Spinal cord (tissue), 10 donors: ENCODE results near the gene TMEM98. TPM values are rescaled to one million over a fixed set of nuclear protein-coding genes. Genes with fewer than 3 reads are reported as not detected.

Experiments used
- DNase-seq, 6 donors: peaks; one replicate each; pipeline versions ENCODE4 v3.0.0 to v3.0.0-alpha.2; 2013 to 2015; ENCODE audit warnings: low spot score in 6 of 6, low read depth in 4 of 6
- H3K27ac ChIP-seq: one replicate; pipeline ENCODE4 v1.5.1; 2013; ENCODE audit warnings: low read depth, low read length, control low read depth
- H3K27me3 ChIP-seq: one replicate; pipeline ENCODE4 v1.6.1; 2013; ENCODE audit warnings: low read length; ENCODE audit not compliant: control insufficient read depth, insufficient read depth
- H3K36me3 ChIP-seq: one replicate; pipeline ENCODE4 v1.6.1; 2013; ENCODE audit warnings: low read length; ENCODE audit not compliant: control insufficient read depth, insufficient read depth
- H3K4me1 ChIP-seq: one replicate; pipeline ENCODE4 v1.6.1; 2013; ENCODE audit warnings: low read length; ENCODE audit not compliant: control insufficient read depth, insufficient read depth
- H3K4me3 ChIP-seq: one replicate; pipeline ENCODE4 v1.5.1; 2013; ENCODE audit warnings: low read depth, low read length, control low read depth
- H3K9me3 ChIP-seq: one replicate; pipeline ENCODE4 v1.6.1; 2013; ENCODE audit warnings: low read length; ENCODE audit not compliant: control insufficient read depth, insufficient read depth
- WGBS: methylation state at CpG from one replicate; pipeline ENCODE4 v1.1.5; 2013; ENCODE audit warnings: missing lambda C conversion rate; ENCODE audit not compliant: insufficient coverage; 5-methylcytosine and 5-hydroxymethylcytosine counted together
- polyA plus RNA-seq, 2 donors: library from polyadenylated mRNA; unstranded; fragments of 120-200 nt; gene quantifications; one replicate each; pipeline ENCODE4 v1.2.1, GENCODE V29; 2013; ENCODE audit not compliant: insufficient read length in 2 of 2
- total RNA-seq, 2 donors: library from RNA; depleted of rRNA in 1 of 2; stranded (reverse); fragments of 120-200 nt in 1 of 2; fragments of >200 nt in 1 of 2; gene quantifications; one replicate each; pipeline versions ENCODE4 v1.2.3 to v1.2.4, GENCODE V29; 2013 to 2014
- donor health status: healthy.

TMEM98 gene
- total and polyA plus RNA-seq, 4 donors, result 62.7 to 102 (median 79.4) TPM

DNA sequence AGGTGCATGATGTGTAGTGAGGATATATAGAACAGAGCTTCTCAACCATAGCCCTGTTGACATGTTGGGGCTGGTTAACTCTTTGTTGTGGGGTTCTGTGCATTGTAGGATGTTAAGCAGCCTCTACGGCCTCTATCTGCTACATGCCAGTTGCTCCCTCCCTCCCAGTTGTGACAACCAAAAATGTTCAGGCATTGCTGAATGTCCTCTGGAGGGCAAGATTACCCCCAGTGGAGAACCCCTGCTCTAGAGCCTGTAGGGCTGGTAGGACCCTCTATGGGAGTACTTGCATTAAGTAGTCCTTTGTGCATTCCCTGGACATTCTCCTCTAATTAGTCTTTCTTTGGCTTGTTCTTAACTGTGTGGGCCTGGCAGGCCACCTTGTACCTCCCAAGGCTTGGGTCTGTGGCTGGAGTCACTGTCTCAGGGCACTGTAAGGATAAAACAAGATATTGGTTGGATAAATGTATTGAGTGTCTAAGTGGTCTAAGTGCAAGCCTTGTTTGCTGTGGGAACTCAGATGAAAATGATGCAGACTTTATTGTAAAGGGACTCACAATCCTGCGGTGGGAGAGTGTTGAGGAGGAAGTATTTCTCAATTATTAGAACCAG is 31.2 kb upstream of the TMEM98 start:
- Histone ChIP-seq H3K4me1 (no peaks in the 10 kb centered on the region), H3K4me3 (no peak overlapping the region), H3K9me3 (no peaks in the 10 kb centered on the region), H3K36me3 (no peaks in the 10 kb centered on the region), H3K27ac (no peak overlapping the region), H3K27me3 (no peaks in the 10 kb centered on the region)
- DNase-seq, result no peak
- no CpG with 5 or more reads among the region's 2 CpGs for WGBS

GRCh38 chr17:32899236-32900013 is 28.5 kb upstream of the TMEM98 start:
- no peaks in the 10 kb centered on the region for H3K36me3 ChIP-seq
- DNase-seq, result no peak
- H3K4me1 ChIP-seq, result no peaks in the 10 kb centered on the region
- H3K27me3 ChIP-seq, result no peaks in the 10 kb centered on the region
- no peak overlapping the region for H3K27ac ChIP-seq
- H3K9me3 ChIP-seq, result no peaks in the 10 kb centered on the region
- no peak overlapping the region for H3K4me3 ChIP-seq
- no CpG with 5 or more reads among the region's 2 CpGs for WGBS

- Histone ChIP-seq H3K36me3 (no peaks in the 10 kb centered on the region), H3K9me3 (no peaks in the 10 kb centered on the region), H3K27ac (no peak overlapping the region), H3K4me3 (no peak overlapping the region), H3K4me1 (no peaks in the 10 kb centered on the region), H3K27me3 (peaks cover 2% of the 10 kb centered on the region)
- WGBS, result no CpG with 5 or more reads among the region's 4 CpGs
- no peak for DNase-seq
Observed at GRCh38 chr17:32901743-32902142, 26.2 kb upstream of the TMEM98 start.

GRCh38 chr17:32903774-32904673 is 23.9 kb upstream of the TMEM98 start:
- Histone ChIP-seq H3K27ac (no peak overlapping the region), H3K27me3 (peaks cover 2% of the 10 kb centered on the region), H3K4me1 (no peaks in the 10 kb centered on the region), H3K9me3 (no peaks in the 10 kb centered on the region), H3K4me3 (no peak overlapping the region), H3K36me3 (no peaks in the 10 kb centered on the region)
- 100% methylated on average over 1 of the region's 5 CpGs for WGBS
- DNase-seq, result no peak

DNA sequence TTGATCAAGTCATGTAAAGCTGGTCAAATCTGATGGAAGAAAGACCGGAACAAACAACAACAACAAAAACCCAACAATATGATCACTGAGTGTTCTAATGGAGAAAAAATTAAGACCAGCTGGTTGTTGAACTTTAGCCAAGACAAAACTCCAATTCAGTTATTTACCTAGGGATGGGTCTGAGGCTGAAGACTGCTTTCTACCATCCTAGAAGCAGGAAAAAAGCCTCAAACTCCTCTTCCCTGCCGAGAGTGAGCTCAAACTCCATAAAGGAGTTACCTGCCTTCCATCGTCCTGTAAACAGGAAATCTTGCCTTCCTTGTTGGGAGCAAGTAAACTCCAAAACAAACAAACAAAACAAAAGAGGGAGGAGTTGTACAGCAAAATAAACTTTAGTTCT is 23.1 kb upstream of the TMEM98 start:
- H3K9me3 ChIP-seq, result no peaks in the 10 kb centered on the region
- no peak overlapping the region for H3K27ac ChIP-seq
- peaks cover 2% of the 10 kb centered on the region for H3K27me3 ChIP-seq
- no peaks in the 10 kb centered on the region for H3K36me3 ChIP-seq
- no peak overlapping the region for H3K4me3 ChIP-seq
- H3K4me1 ChIP-seq, result no peaks in the 10 kb centered on the region
- WGBS, result no CpG with 5 or more reads among the region's 3 CpGs
- no peak for DNase-seq

GRCh38 chr17:32907583-32907982 is 20.4 kb upstream of the TMEM98 start:
- Histone ChIP-seq H3K4me1 (peaks cover 2% of the 10 kb centered on the region), H3K27me3 (peaks cover 2% of the 10 kb centered on the region), H3K36me3 (no peaks in the 10 kb centered on the region), H3K9me3 (no peaks in the 10 kb centered on the region), H3K4me3 (no peak overlapping the region), H3K27ac (no peak overlapping the region)
- DNase-seq, result no peak
- WGBS, result 83% methylated on average over 2 of the region's 6 CpGs

- H3K27ac ChIP-seq, result no peak overlapping the region
- 40% methylated on average over 3 of the region's 4 CpGs for WGBS
- DNase-seq, result peak in 3 of 6 donors; percentile 48 to 89 (median 81)
- H3K9me3 ChIP-seq, result no peaks in the 10 kb centered on the region
- peaks cover 1% of the 10 kb centered on the region for H3K27me3 ChIP-seq
- no peak overlapping the region for H3K4me3 ChIP-seq
- no peaks in the 10 kb centered on the region for H3K36me3 ChIP-seq
- peaks cover 2% of the 10 kb centered on the region for H3K4me1 ChIP-seq
Observed at GRCh38 chr17:32909787-32910369, 18.1 kb upstream of the TMEM98 start.

DNA sequence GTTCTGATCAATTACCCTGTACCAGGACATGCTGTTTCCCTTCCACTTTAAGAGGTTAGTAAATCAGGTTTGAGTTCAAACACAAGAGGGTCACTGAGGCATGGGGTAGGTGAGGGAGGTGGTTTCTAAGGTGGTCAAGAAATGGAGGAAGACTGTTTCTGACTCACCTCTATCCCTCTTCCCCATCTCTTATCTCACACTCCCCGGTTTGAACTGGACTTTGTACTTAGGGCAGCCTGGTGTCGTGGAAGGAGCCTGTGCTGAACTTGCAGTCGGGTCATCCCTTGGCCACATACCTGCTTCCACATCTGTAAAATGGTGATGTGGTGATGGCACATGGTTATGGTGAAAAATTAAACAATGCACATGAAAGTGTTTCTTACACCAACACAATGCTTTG is 17.2 kb upstream of the TMEM98 start:
- WGBS, result no CpG with 5 or more reads among the region's 3 CpGs
- H3K4me3 ChIP-seq, result no peak overlapping the region
- no peak for DNase-seq
- no peak overlapping the region for H3K27ac ChIP-seq
- no peaks in the 10 kb centered on the region for H3K36me3 ChIP-seq
- H3K9me3 ChIP-seq, result no peaks in the 10 kb centered on the region
- peaks cover 2% of the 10 kb centered on the region for H3K4me1 ChIP-seq
- H3K27me3 ChIP-seq, result no peaks in the 10 kb centered on the region

GRCh38 chr17:32912218-32912897 is 15.6 kb upstream of the TMEM98 start:
- H3K27me3 ChIP-seq, result no peaks in the 10 kb centered on the region
- peaks cover 2% of the 10 kb centered on the region for H3K4me1 ChIP-seq
- H3K27ac ChIP-seq, result no peak overlapping the region
- peak in 2 of 6 donors; percentile 8 to 54 for DNase-seq
- H3K36me3 ChIP-seq, result no peaks in the 10 kb centered on the region
- H3K4me3 ChIP-seq, result peak overlapping the region; percentile 5
- no peaks in the 10 kb centered on the region for H3K9me3 ChIP-seq
- 42% methylated on average over 8 of the region's 10 CpGs for WGBS
